ENCODE results near the gene TRAPPC8. TPM values are rescaled to one million over a fixed set of nuclear protein-coding genes. Genes with fewer than 3 reads are reported as not detected.
"Not testable (repeated sequence)": the region's sequence is repeated elsewhere in the genome, so short reads cannot be mapped to it uniquely, and the experiment has no call there.

The TRAPPC8 gene
- total RNA-seq, 1 donor = 26.7 TPM

- no peak for DNase-seq (ENCODE audit: low read depth in 2 of 3, low spot score in 2 of 3)
Measured at GRCh38 chr18:31875301-31875700, 67.6 kb downstream of the TRAPPC8 start.

GRCh38 chr18:31863103-31863502 is 79.8 kb downstream of the TRAPPC8 start:
- DNase-seq (ENCODE audit: low read depth in 2 of 3, low spot score in 2 of 3) = no peak

- peak in 1 of 3 donors; percentile 5 for DNase-seq (ENCODE audit: low read depth in 2 of 3, low spot score in 2 of 3)
Measured at GRCh38 chr18:31860488-31860887, 82.4 kb downstream of the TRAPPC8 start.

- DNase-seq (ENCODE audit: low read depth in 2 of 3, low spot score in 2 of 3) = peak in 2 of 3 donors; percentile 18 to 76
Measured at GRCh38 chr18:31857526-31858106, 85.3 kb downstream of the TRAPPC8 start.

- DNase-seq (ENCODE audit: low read depth in 2 of 3, low spot score in 2 of 3) = no peak
Measured at GRCh38 chr18:31850844-31851243, 92.1 kb downstream of the TRAPPC8 start.

- no peak for DNase-seq (ENCODE audit: low read depth in 2 of 3, low spot score in 2 of 3)
Measured at GRCh38 chr18:31840499-31840898, 102.4 kb downstream of the TRAPPC8 start.

GRCh38 chr18:31837879-31838278 is 105.0 kb downstream of the TRAPPC8 start:
- DNase-seq (ENCODE audit: low read depth in 2 of 3, low spot score in 2 of 3) = no peak

- DNase-seq (ENCODE audit: low read depth in 2 of 3, low spot score in 2 of 3) = no peak
Measured at GRCh38 chr18:31835528-31836133, 107.3 kb downstream of the TRAPPC8 start.

GRCh38 chr18:31831903-31832302 is 111.0 kb downstream of the TRAPPC8 start:
- DNase-seq (ENCODE audit: low read depth in 2 of 3, low spot score in 2 of 3) = no peak

- DNase-seq (ENCODE audit: low read depth in 2 of 3, low spot score in 2 of 3) = no peak
Measured at GRCh38 chr18:31830686-31831085, 112.2 kb downstream of the TRAPPC8 start.

- no peak for DNase-seq (ENCODE audit: low read depth in 2 of 3, low spot score in 2 of 3)
Measured at GRCh38 chr18:31828613-31829012, 114.3 kb downstream of the TRAPPC8 start.

- DNase-seq (ENCODE audit: low read depth in 2 of 3, low spot score in 2 of 3) = not testable (repeated sequence)
Measured at GRCh38 chr18:31826673-31827325, 116.1 kb downstream of the TRAPPC8 start.

- DNase-seq (ENCODE audit: low read depth in 2 of 3, low spot score in 2 of 3) = no peak
Measured at GRCh38 chr18:31825772-31826171, 117.2 kb downstream of the TRAPPC8 start.

- DNase-seq (ENCODE audit: low read depth in 2 of 3, low spot score in 2 of 3) = peak in 2 of 3 donors; percentile 34 to 62
Measured at GRCh38 chr18:31821545-31822171, 121.3 kb downstream of the TRAPPC8 start.

GRCh38 chr18:31819925-31820229 is 123.1 kb downstream of the TRAPPC8 start:
- no peak for DNase-seq (ENCODE audit: low read depth in 2 of 3, low spot score in 2 of 3)

GRCh38 chr18:31819106-31819924 is 123.6 kb downstream of the TRAPPC8 start:
- DNase-seq (ENCODE audit: low read depth in 2 of 3, low spot score in 2 of 3) = peak in 2 of 3 donors; percentile 47 to 75

GRCh38 chr18:31814132-31814531 is 128.8 kb downstream of the TRAPPC8 start:
- no peak for DNase-seq (ENCODE audit: low read depth in 2 of 3, low spot score in 2 of 3)

- not testable (repeated sequence) for DNase-seq (ENCODE audit: low read depth in 2 of 3, low spot score in 2 of 3)
Measured at GRCh38 chr18:31810336-31811130, 132.4 kb downstream of the TRAPPC8 start.

GRCh38 chr18:31809049-31809448 is 133.9 kb downstream of the TRAPPC8 start:
- not testable (repeated sequence) for DNase-seq (ENCODE audit: low read depth in 2 of 3, low spot score in 2 of 3)

GRCh38 chr18:31801078-31801477 is 141.8 kb downstream of the TRAPPC8 start:
- DNase-seq (ENCODE audit: low read depth in 2 of 3, low spot score in 2 of 3) = no peak

All from hematopoietic multipotent progenitor cell (in vitro differentiated cells).